ENCODE results near the gene CERS5. TPM values are rescaled to one million over a fixed set of nuclear protein-coding genes. Genes with fewer than 3 reads are reported as not detected.

CERS5 gene
- total RNA-seq, 2 donors from 2014 or later, result 6.7 to 11.2 TPM

- no peak for TF ChIP-seq CTCF (IDR thresholded peaks at IDR 0.05)
- H3K9me3 ChIP-seq, result no peaks in the 10 kb centered on the region
- H3K27me3 ChIP-seq, result no peaks in the 10 kb centered on the region
- no peak for DNase-seq (ENCODE audit: low spot score)
- no peak overlapping the region for H3K4me3 ChIP-seq
- no peak overlapping the region for H3K27ac ChIP-seq
- H3K36me3 ChIP-seq, result peaks cover 11% of the 10 kb centered on the region
- peaks cover 0 to 20% of the 10 kb centered on the region in 2 donors for H3K4me1 ChIP-seq
Observed at GRCh38 chr12:50186681-50187080, 19.5 kb upstream of the CERS5 start.

GRCh38 chr12:50185970-50186663 lies 18.9 kb upstream of the CERS5 start:
- DNase-seq (ENCODE audit: low spot score), result no peak
- no peak overlapping the region for H3K4me3 ChIP-seq
- no peak overlapping the region for H3K27ac ChIP-seq
- peaks cover 13% of the 10 kb centered on the region for H3K36me3 ChIP-seq
- H3K27me3 ChIP-seq, result no peaks in the 10 kb centered on the region
- H3K9me3 ChIP-seq, result no peaks in the 10 kb centered on the region
- TF ChIP-seq CTCF (IDR thresholded peaks at IDR 0.05), result no peak
- peaks cover 0 to 20% of the 10 kb centered on the region in 2 donors for H3K4me1 ChIP-seq

GRCh38 chr12:50185301-50185895 lies 18.2 kb upstream of the CERS5 start:
- no peak overlapping the region for H3K27ac ChIP-seq
- H3K36me3 ChIP-seq, result peaks cover 15% of the 10 kb centered on the region
- no peaks in the 10 kb centered on the region for H3K27me3 ChIP-seq
- no peak for DNase-seq (ENCODE audit: low spot score)
- no peak overlapping the region for H3K4me3 ChIP-seq
- TF ChIP-seq CTCF (IDR thresholded peaks at IDR 0.05), result no peak
- no peaks in the 10 kb centered on the region for H3K9me3 ChIP-seq
- peaks cover 0 to 20% of the 10 kb centered on the region in 2 donors for H3K4me1 ChIP-seq

- no peak overlapping the region for H3K4me3 ChIP-seq
- no peak for DNase-seq (ENCODE audit: low spot score)
- H3K27ac ChIP-seq, result no peak overlapping the region
- no peaks in the 10 kb centered on the region for H3K9me3 ChIP-seq
- H3K4me1 ChIP-seq, result peaks cover 0 to 20% of the 10 kb centered on the region in 2 donors
- no peak for TF ChIP-seq CTCF (IDR thresholded peaks at IDR 0.05)
- peaks cover 19% of the 10 kb centered on the region for H3K36me3 ChIP-seq
- no peaks in the 10 kb centered on the region for H3K27me3 ChIP-seq
Observed at GRCh38 chr12:50184261-50184660, 17.1 kb upstream of the CERS5 start.

- Histone ChIP-seq H3K27me3 (no peaks in the 10 kb centered on the region), H3K4me3 (no peak overlapping the region), H3K36me3 (peaks cover 27% of the 10 kb centered on the region), H3K9me3 (no peaks in the 10 kb centered on the region), H3K27ac (no peak overlapping the region), H3K4me1 (peaks cover 0 to 8% of the 10 kb centered on the region in 2 donors)
- peak in 1 of 2 donors; percentile 32 for TF ChIP-seq CTCF (IDR thresholded peaks at IDR 0.05)
- DNase-seq (ENCODE audit: low spot score), result no peak
Observed at GRCh38 chr12:50182461-50182860, 15.3 kb upstream of the CERS5 start.

All from right atrium auricular region (tissue), 2 donors.